ENCODE data around the gene RORB. TPM values are rescaled to one million over a fixed set of nuclear protein-coding genes. Genes with fewer than 3 reads are reported as not detected.

Gene RORB
- total RNA-seq, 4 donors from 2014 or later, result under 0.01 to 0.66 (median 0.49) TPM

DNA sequence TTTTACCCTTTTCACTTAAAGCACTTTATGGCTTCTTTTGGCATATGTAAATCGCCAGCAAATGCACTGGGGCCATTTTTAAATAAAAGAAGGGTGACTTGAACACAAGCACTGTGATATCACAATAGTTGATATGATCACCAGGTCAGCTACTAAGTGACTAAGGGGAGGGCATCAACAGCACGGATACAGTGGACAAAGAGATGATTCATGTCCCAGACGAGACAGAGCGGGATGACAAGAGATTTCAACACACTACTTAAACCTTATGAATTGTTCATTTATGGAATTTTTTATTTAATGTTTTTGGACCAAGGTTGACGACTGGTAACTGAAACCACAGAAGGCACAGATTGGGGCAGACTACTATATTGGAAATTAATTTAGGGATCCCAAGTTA lies 54.1 kb downstream of the RORB start:
- no peaks in the 10 kb centered on the region for H3K36me3 ChIP-seq
- no peak overlapping the region for H3K27ac ChIP-seq (replicated peaks in 1 of 4)
- peaks cover 0 to 11% (median 0%) of the 10 kb centered on the region in 4 donors for H3K27me3 ChIP-seq
- intact Hi-C loops (cut with DNase I), result no loop called here
- TF ChIP-seq, protein P1, sequence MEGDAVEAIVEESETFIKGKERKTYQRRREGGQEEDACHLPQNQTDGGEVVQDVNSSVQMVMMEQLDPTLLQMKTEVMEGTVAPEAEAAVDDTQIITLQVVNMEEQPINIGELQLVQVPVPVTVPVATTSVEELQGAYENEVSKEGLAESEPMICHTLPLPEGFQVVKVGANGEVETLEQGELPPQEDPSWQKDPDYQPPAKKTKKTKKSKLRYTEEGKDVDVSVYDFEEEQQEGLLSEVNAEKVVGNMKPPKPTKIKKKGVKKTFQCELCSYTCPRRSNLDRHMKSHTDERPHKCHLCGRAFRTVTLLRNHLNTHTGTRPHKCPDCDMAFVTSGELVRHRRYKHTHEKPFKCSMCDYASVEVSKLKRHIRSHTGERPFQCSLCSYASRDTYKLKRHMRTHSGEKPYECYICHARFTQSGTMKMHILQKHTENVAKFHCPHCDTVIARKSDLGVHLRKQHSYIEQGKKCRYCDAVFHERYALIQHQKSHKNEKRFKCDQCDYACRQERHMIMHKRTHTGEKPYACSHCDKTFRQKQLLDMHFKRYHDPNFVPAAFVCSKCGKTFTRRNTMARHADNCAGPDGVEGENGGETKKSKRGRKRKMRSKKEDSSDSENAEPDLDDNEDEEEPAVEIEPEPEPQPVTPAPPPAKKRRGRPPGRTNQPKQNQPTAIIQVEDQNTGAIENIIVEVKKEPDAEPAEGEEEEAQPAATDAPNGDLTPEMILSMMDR (IDR thresholded peaks at IDR 0.05), result no peak
- TF ChIP-seq POLR2A (IDR thresholded peaks at IDR 0.05; ENCODE audit: low read depth), result no peak
- no peak for TF ChIP-seq EP300 (IDR thresholded peaks at IDR 0.05)
- no peak for TF ChIP-seq POLR2AphosphoS5 (IDR thresholded peaks at IDR 0.05)
- DNase-seq (ENCODE audit: extremely low spot score), result no peak
- WGBS, result 76% methylated on average over 5 of the region's 5 CpGs
- no peak overlapping the region for H3K4me3 ChIP-seq
- H3K4me1 ChIP-seq, result no peaks in the 10 kb centered on the region
- H3K9me3 ChIP-seq, result no peaks in the 10 kb centered on the region

DNA sequence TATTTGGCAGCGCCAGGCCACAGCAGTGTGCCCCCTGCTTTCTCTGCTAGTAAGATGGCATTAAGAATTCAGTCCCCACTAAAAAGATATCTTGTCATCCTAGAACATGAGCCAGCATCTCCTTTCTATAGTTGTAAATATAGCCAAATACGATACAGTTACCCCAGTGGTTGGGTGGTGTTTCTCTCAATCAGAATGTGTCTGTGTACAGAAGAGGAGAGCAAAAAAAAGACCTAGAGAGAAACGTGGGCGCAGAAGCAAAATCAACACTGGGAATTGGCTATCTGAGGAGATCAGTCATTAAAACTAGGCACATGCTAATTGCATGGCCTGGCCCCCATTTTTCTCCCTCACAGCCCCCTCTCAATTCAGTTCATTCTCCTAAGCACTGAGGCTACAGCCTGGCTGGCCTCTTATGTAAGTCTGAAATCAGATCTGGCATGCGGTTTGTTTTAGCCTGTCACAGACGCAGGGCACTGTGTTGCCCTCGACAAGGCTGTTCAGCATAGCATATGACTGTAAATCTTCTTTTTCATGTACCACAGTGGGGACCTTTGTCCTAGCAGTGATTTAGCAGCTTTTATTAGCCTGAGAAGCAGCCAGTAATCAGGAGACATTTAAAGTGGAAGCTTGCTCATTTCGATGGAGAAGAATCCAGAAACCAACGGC lies 57.8 kb downstream of the RORB start:
- Histone ChIP-seq H3K36me3 (no peaks in the 10 kb centered on the region), H3K27me3 (peaks cover 0 to 6% (median 0%) of the 10 kb centered on the region in 4 donors), H3K9me3 (no peaks in the 10 kb centered on the region), H3K4me3 (no peak overlapping the region), H3K4me1 (no peaks in the 10 kb centered on the region), H3K27ac (replicated peaks in 1 of 4) (no peak overlapping the region)
- DNase-seq (ENCODE audit: extremely low spot score), result no peak
- intact Hi-C loops (cut with DNase I), result no loop called here
- no peak for TF ChIP-seq POLR2A (IDR thresholded peaks at IDR 0.05; ENCODE audit: low read depth)
- TF ChIP-seq POLR2AphosphoS5 (IDR thresholded peaks at IDR 0.05), result no peak
- TF ChIP-seq, protein P1 (IDR thresholded peaks at IDR 0.05), result no peak
- TF ChIP-seq EP300 (IDR thresholded peaks at IDR 0.05), result no peak
- WGBS, result 59% methylated on average over 9 of the region's 9 CpGs

DNA sequence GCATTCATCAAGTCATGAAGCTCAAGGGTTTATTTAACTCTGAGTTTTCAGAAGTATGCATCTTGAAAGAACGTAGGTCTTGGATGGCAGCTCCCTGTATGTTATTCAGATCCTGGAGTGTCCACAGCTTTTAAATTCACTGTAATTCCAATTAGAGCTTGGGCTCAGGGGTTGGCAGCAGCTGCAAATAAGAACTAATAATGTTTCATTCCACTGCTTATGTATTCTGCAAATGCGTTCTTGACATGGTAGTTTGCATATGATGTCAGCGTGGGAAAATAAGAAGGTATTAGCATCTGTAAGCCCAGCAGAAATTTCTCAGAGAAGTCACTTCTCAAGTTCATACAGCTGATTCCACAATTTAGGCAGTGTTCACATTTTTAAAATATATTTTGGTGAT lies 58.4 kb downstream of the RORB start:
- intact Hi-C loops (cut with DNase I), result no loop called here
- DNase-seq (ENCODE audit: extremely low spot score), result no peak
- TF ChIP-seq POLR2AphosphoS5 (IDR thresholded peaks at IDR 0.05) (no peak), POLR2A (IDR thresholded peaks at IDR 0.05; ENCODE audit: low read depth) (no peak), EP300 (IDR thresholded peaks at IDR 0.05) (no peak)
- TF ChIP-seq, protein P1 (IDR thresholded peaks at IDR 0.05), result no peak
- Histone ChIP-seq H3K4me3 (no peak overlapping the region), H3K36me3 (no peaks in the 10 kb centered on the region), H3K9me3 (no peaks in the 10 kb centered on the region), H3K27ac (replicated peaks in 1 of 4) (no peak overlapping the region), H3K27me3 (no peaks in the 10 kb centered on the region), H3K4me1 (no peaks in the 10 kb centered on the region)
- WGBS, result 71% methylated on average over 3 of the region's 3 CpGs

DNA sequence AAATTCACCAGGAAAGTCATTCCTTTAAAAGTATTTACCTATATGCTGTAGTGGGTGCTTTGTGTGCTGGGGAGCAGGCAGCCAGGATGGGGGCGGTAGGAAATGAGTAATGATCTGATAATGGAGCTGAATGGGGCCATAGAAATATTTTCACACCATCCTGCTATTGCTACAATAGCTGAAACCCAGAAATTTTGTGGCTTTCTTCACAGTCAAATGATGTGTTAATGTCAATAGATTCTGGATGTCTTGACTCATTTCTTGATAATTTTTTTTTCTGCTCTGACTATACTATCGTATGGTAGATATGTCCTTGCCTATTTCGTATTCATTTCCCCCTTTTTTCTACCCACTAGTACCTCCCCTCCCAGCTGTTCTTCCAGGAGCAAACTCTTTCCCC lies 59.5 kb downstream of the RORB start:
- no peak overlapping the region for H3K27ac ChIP-seq (replicated peaks in 1 of 4)
- DNase-seq (ENCODE audit: extremely low spot score), result no peak

More for the DNA sequence above, 59.5 kb downstream of the RORB start:
- TF ChIP-seq EP300 (IDR thresholded peaks at IDR 0.05) (no peak), POLR2AphosphoS5 (IDR thresholded peaks at IDR 0.05) (no peak), POLR2A (IDR thresholded peaks at IDR 0.05; ENCODE audit: low read depth) (no peak)
- TF ChIP-seq, protein P1 (IDR thresholded peaks at IDR 0.05), result no peak
- H3K36me3 ChIP-seq, result no peaks in the 10 kb centered on the region
- no peaks in the 10 kb centered on the region for H3K27me3 ChIP-seq
- H3K9me3 ChIP-seq, result no peaks in the 10 kb centered on the region
- 68% methylated on average over 3 of the region's 3 CpGs for WGBS
- intact Hi-C loops (cut with DNase I), result no loop called here
- no peak overlapping the region for H3K4me3 ChIP-seq
- no peaks in the 10 kb centered on the region for H3K4me1 ChIP-seq
